ENCODE data around the gene TNPO2.

GRCh38 chr19:12689012-12689411 lies 34.7 kb downstream of the TNPO2 start:
- TF ChIP-seq EZH2phosphoT487 (IDR thresholded peaks at IDR 0.05; ENCODE audit: insufficient read depth, low read depth) (no peak), EZH2 (IDR thresholded peaks at IDR 0.05; ENCODE audit: insufficient read depth, poor library complexity, severe bottlenecking) (no peak)

Data from GM23248 (cell line).